GM23248 (cell line): ENCODE results near the gene MED25.

Experiments used
- EZH2 ChIP-seq: fragments of 200-600 bp; sonication (generic); IDR thresholded peaks from 2 replicates; pipeline ENCODE4 v1.6.1; 2018; ENCODE audit warnings: antibody characterized with exemption, mild to moderate bottlenecking; ENCODE audit not compliant: insufficient read depth, poor library complexity, severe bottlenecking
- EZH2phosphoT487 ChIP-seq: fragments of 200-600 bp; sonication (generic); IDR thresholded peaks from 2 replicates; pipeline ENCODE4 v1.6.1; 2018; ENCODE audit warnings: antibody characterized with exemption, moderate library complexity, mild to moderate bottlenecking, low read depth; ENCODE audit not compliant: insufficient read depth

GRCh38 chr19:49855676-49856573, 37.8 kb downstream of the MED25 start:
- TF ChIP-seq EZH2 (no peak), EZH2phosphoT487 (no peak)
